NCI-H82 treated with DMSO at 0.1 percent for 48 hours (cell line): Measurements from ENCODE around the gene SLC35E2B.
"Not testable (repeated sequence)": the region's sequence is repeated elsewhere in the genome, so short reads cannot be mapped to it uniquely, and the experiment has no call there.

Experiments used
- DNase-seq: peaks from one replicate; lab custom pipeline; 2025; ENCODE audit not compliant: unreplicated experiment; lab: John Stamatoyannopoulos, UW

The SLC35E2B gene

GRCh38 chr1:1677718-1678580 is 14.6 kb downstream of the SLC35E2B start:
- no peak for DNase-seq

- not testable (repeated sequence) for DNase-seq
Observed at GRCh38 chr1:1676087-1676486, 16.5 kb downstream of the SLC35E2B start.

- DNase-seq = not testable (repeated sequence)
Observed at GRCh38 chr1:1675218-1675617, 17.4 kb downstream of the SLC35E2B start.

GRCh38 chr1:1674806-1675205 is 17.8 kb downstream of the SLC35E2B start:
- DNase-seq = not testable (repeated sequence)

GRCh38 chr1:1672181-1672965 is 20.2 kb downstream of the SLC35E2B start:
- no peak for DNase-seq

GRCh38 chr1:1671365-1672119 is 21.1 kb downstream of the SLC35E2B start:
- no peak for DNase-seq

GRCh38 chr1:1670866-1671265 is 21.7 kb downstream of the SLC35E2B start:
- DNase-seq = no peak

GRCh38 chr1:1669468-1670440 is 22.8 kb downstream of the SLC35E2B start:
- no peak for DNase-seq

GRCh38 chr1:1666526-1666925 is 26.1 kb downstream of the SLC35E2B start:
- no peak for DNase-seq

GRCh38 chr1:1665815-1666251 is 26.8 kb downstream of the SLC35E2B start:
- DNase-seq = no peak

- DNase-seq = no peak
Observed at GRCh38 chr1:1664941-1665814, 27.4 kb downstream of the SLC35E2B start.

- DNase-seq = not testable (repeated sequence)
Observed at GRCh38 chr1:1664318-1664717, 28.3 kb downstream of the SLC35E2B start.

- DNase-seq = not testable (repeated sequence)
Observed at GRCh38 chr1:1662830-1663560, 29.6 kb downstream of the SLC35E2B start.

- DNase-seq = not testable (repeated sequence)
Observed at GRCh38 chr1:1662392-1662791, 30.2 kb downstream of the SLC35E2B start.

- DNase-seq = peak; percentile 57
Observed at GRCh38 chr1:1658583-1659549, 33.7 kb downstream of the SLC35E2B start, which contains the start of gene CDK11B. Gene CDK11B, minus strand, starts transcription at chr1:1659004. Its CDS starts 1,519 bp downstream, at chr1:1657485.

- DNase-seq = not testable (repeated sequence)
Observed at GRCh38 chr1:1648265-1648664, 44.3 kb downstream of the SLC35E2B start.
